GM21447 (cell line): Measurements from ENCODE around the gene SLMAP.

Source experiments
- ATAC-seq: cut with Tn5 transposase; IDR thresholded peaks from one replicate; pipeline ENCODE4 v1.9.1; 2021; ENCODE audit not compliant: unreplicated experiment

The SLMAP gene

GRCh38 chr3:57889807-57890206, 133.7 kb downstream of the SLMAP start:
- no peak for ATAC-seq

- no peak for ATAC-seq
Observed at GRCh38 chr3:57890874-57891273, 134.8 kb downstream of the SLMAP start.

GRCh38 chr3:57892423-57892822, 136.3 kb downstream of the SLMAP start:
- ATAC-seq = no peak

- no peak for ATAC-seq
Observed at GRCh38 chr3:57893156-57893555, 137.0 kb downstream of the SLMAP start.

- ATAC-seq = no peak
Observed at GRCh38 chr3:57893668-57894067, 137.6 kb downstream of the SLMAP start.

- ATAC-seq = no peak
Observed at GRCh38 chr3:57896031-57896430, 139.9 kb downstream of the SLMAP start.

GRCh38 chr3:57896691-57897090, 140.6 kb downstream of the SLMAP start:
- ATAC-seq = no peak

GRCh38 chr3:57900786-57901185, 144.7 kb downstream of the SLMAP start:
- ATAC-seq = no peak

GRCh38 chr3:57903124-57903890, 147.2 kb downstream of the SLMAP start:
- ATAC-seq = no peak

GRCh38 chr3:57910990-57911389, 154.9 kb downstream of the SLMAP start:
- ATAC-seq = no peak

GRCh38 chr3:57911593-57911992, 155.5 kb downstream of the SLMAP start:
- ATAC-seq = no peak

- ATAC-seq = no peak
Observed at GRCh38 chr3:57917601-57918000, 161.5 kb downstream of the SLMAP start.

- ATAC-seq = no peak
Observed at GRCh38 chr3:57918123-57918837, 162.2 kb downstream of the SLMAP start.

GRCh38 chr3:57919987-57920386, 163.9 kb downstream of the SLMAP start:
- no peak for ATAC-seq

GRCh38 chr3:57923101-57923500, 167.0 kb downstream of the SLMAP start:
- no peak for ATAC-seq

GRCh38 chr3:57923752-57924151, 167.6 kb downstream of the SLMAP start:
- no peak for ATAC-seq

GRCh38 chr3:57927166-57927565, 171.1 kb downstream of the SLMAP start:
- no peak for ATAC-seq

- ATAC-seq = no peak
Observed at GRCh38 chr3:57927916-57928315, 171.8 kb downstream of the SLMAP start.

GRCh38 chr3:57928511-57928910, 172.4 kb downstream of the SLMAP start:
- ATAC-seq = no peak

GRCh38 chr3:57929988-57930387, 173.9 kb downstream of the SLMAP start:
- no peak for ATAC-seq

GRCh38 chr3:57933602-57934001, 177.5 kb downstream of the SLMAP start:
- ATAC-seq = no peak

GRCh38 chr3:57934373-57934772, 178.3 kb downstream of the SLMAP start:
- ATAC-seq = no peak
